ENCODE data around the gene PAX5. TPM values are rescaled to one million over a fixed set of nuclear protein-coding genes. Genes with fewer than 3 reads are reported as not detected.

Gene PAX5
- total RNA-seq, 4 donors from 2014 or later, result under 0.01 to 0.29 TPM; not detected in 2

- Histone ChIP-seq H3K9me3 (no peaks in the 10 kb centered on the region), H3K27ac (no peak overlapping the region), H3K4me3 (no peak overlapping the region), H3K4me1 (no peaks in the 10 kb centered on the region), H3K36me3 (no peaks in the 10 kb centered on the region), H3K27me3 (no peaks in the 10 kb centered on the region)
- DNase-seq, result no peak
- intact Hi-C loops (cut with DNase I), result no loop called here
- TF ChIP-seq POLR2A (IDR thresholded peaks at IDR 0.05) (no peak), CTCF (IDR thresholded peaks at IDR 0.05) (no peak)
- 74 to 82% methylated on average over 3 to 11 of the region's 21 CpGs for WGBS, 2 donors
Observed at GRCh38 chr9:36966371-36967097, 67.5 kb downstream of the PAX5 start.

- Histone ChIP-seq H3K4me1 (peaks cover 0 to 6% (median 5%) of the 10 kb centered on the region in 3 donors), H3K9me3 (no peaks in the 10 kb centered on the region), H3K27ac (no peak overlapping the region), H3K27me3 (no peaks in the 10 kb centered on the region), H3K4me3 (no peak overlapping the region), H3K36me3 (no peaks in the 10 kb centered on the region)
- WGBS, 2 donors, result 95 to 99% methylated on average over 6 to 7 of the region's 7 CpGs
- TF ChIP-seq POLR2A (IDR thresholded peaks at IDR 0.05) (no peak), CTCF (IDR thresholded peaks at IDR 0.05) (no peak)
- DNase-seq, result no peak
- intact Hi-C loops (cut with DNase I), result no loop called here
Observed at GRCh38 chr9:36964791-36965190, 69.3 kb downstream of the PAX5 start.

- no peak for DNase-seq
- intact Hi-C loops (cut with DNase I), result no loop called here
- H3K9me3 ChIP-seq, result no peaks in the 10 kb centered on the region
- H3K27me3 ChIP-seq, result no peaks in the 10 kb centered on the region
- no peaks in the 10 kb centered on the region for H3K36me3 ChIP-seq
- H3K27ac ChIP-seq, result no peak overlapping the region
- 76 to 100% methylated on average over 2 to 6 of the region's 7 CpGs for WGBS, 2 donors
- H3K4me3 ChIP-seq, result no peak overlapping the region
- H3K4me1 ChIP-seq, result peaks cover 0 to 10% (median 9%) of the 10 kb centered on the region in 3 donors
- no peak for TF ChIP-seq POLR2A (IDR thresholded peaks at IDR 0.05)
- no peak for TF ChIP-seq CTCF (IDR thresholded peaks at IDR 0.05)
Observed at GRCh38 chr9:36963346-36963745, 70.7 kb downstream of the PAX5 start.

- no peaks in the 10 kb centered on the region for H3K36me3 ChIP-seq
- no peak overlapping the region for H3K27ac ChIP-seq
- no peak for TF ChIP-seq POLR2A (IDR thresholded peaks at IDR 0.05)
- TF ChIP-seq CTCF (IDR thresholded peaks at IDR 0.05), result no peak
- no peak overlapping the region for H3K4me3 ChIP-seq
- DNase-seq, result no peak
- intact Hi-C loops (cut with DNase I), result no loop called here
- no peaks in the 10 kb centered on the region for H3K9me3 ChIP-seq
- peaks cover 0 to 10% (median 9%) of the 10 kb centered on the region in 3 donors for H3K4me1 ChIP-seq
- whole genome bisulfite sequencing, 2 donors, result 75 to 94% methylated on average over 2 to 7 of the region's 11 CpGs
- H3K27me3 ChIP-seq, result peaks cover 0 to 1% (median 0%) of the 10 kb centered on the region in 4 donors
Observed at GRCh38 chr9:36962691-36963090, 71.4 kb downstream of the PAX5 start.

- Histone ChIP-seq H3K27ac (no peak overlapping the region), H3K4me1 (peaks cover 0 to 10% (median 9%) of the 10 kb centered on the region in 3 donors), H3K9me3 (no peaks in the 10 kb centered on the region), H3K36me3 (no peaks in the 10 kb centered on the region), H3K27me3 (peaks cover 0 to 11% (median 0%) of the 10 kb centered on the region in 4 donors), H3K4me3 (peak overlapping the region in 1 of 4 donors; percentile 21)
- intact Hi-C loops (cut with DNase I), result no loop called here
- no peak for DNase-seq
- TF ChIP-seq POLR2A (IDR thresholded peaks at IDR 0.05) (no peak), CTCF (IDR thresholded peaks at IDR 0.05) (no peak)
- 57 to 67% methylated on average over 24 to 26 of the region's 26 CpGs for WGBS, 2 donors
Observed at GRCh38 chr9:36961561-36962325, 72.3 kb downstream of the PAX5 start.

All from esophagus squamous epithelium (tissue), 5 donors.